Testis (tissue), 2 donors: ENCODE measurements around the gene ABHD4.

ENCODE experiments used
- CTCF ChIP-seq, 3 experiments: fragments of 450-650 bp in 2 of 3; fragments of 200-600 bp in 1 of 3; sonication (generic) in 1 of 3; IDR thresholded peaks; one replicate each; pipeline ENCODE4 v1.5.1; 2016 to 2019; ENCODE audit warnings: antibody characterized with exemption in 3 of 3, mild to moderate bottlenecking in 2 of 3, moderate library complexity in 1 of 3
- POLR2A ChIP-seq: fragments of 450-650 bp; IDR thresholded peaks from one replicate; pipeline ENCODE4 v1.6.1; 2017; ENCODE audit warnings: antibody characterized with exemption, mild to moderate bottlenecking, moderate library complexity

- no peak for TF ChIP-seq CTCF (IDR thresholded peaks at IDR 0.05)
- no peak for TF ChIP-seq POLR2A
These were observed 31.3 kb downstream of the ABHD4 start for GRCh38 chr14:22629361-22629760.
